NCI-H1694 (cell line): Measurements from ENCODE around the gene CATSPERB.
"Not testable (repeated sequence)": the region's sequence is repeated elsewhere in the genome, so short reads cannot be mapped to it uniquely, and the experiment has no call there.

Source experiments
- DNase-seq: peaks from one replicate; lab custom pipeline; 2025; lab: John Stamatoyannopoulos, UW

CATSPERB gene

GRCh38 chr14:91732439-91732838 is 553 bp upstream of the CATSPERB start:
- DNase-seq, result no peak

- DNase-seq, result no peak
Observed at GRCh38 chr14:91731018-91731417, 868 bp downstream of the CATSPERB start.

GRCh38 chr14:91729756-91730155 is 2.1 kb downstream of the CATSPERB start:
- no peak for DNase-seq

GRCh38 chr14:91728616-91729183 is 3.2 kb downstream of the CATSPERB start:
- no peak for DNase-seq

- no peak for DNase-seq
Observed at GRCh38 chr14:91727121-91727520, 4.8 kb downstream of the CATSPERB start.

GRCh38 chr14:91723501-91723900 is 8.4 kb downstream of the CATSPERB start:
- DNase-seq, result no peak

GRCh38 chr14:91722386-91722785 is 9.5 kb downstream of the CATSPERB start:
- DNase-seq, result no peak

GRCh38 chr14:91719839-91720238 is 12.0 kb downstream of the CATSPERB start:
- no peak for DNase-seq

GRCh38 chr14:91716999-91717398 is 14.9 kb downstream of the CATSPERB start:
- no peak for DNase-seq

GRCh38 chr14:91714805-91715204 is 17.1 kb downstream of the CATSPERB start:
- no peak for DNase-seq

GRCh38 chr14:91708795-91709194 is 23.1 kb downstream of the CATSPERB start:
- DNase-seq, result no peak

- DNase-seq, result no peak
Observed at GRCh38 chr14:91706996-91707395, 24.9 kb downstream of the CATSPERB start.

- no peak for DNase-seq
Observed at GRCh38 chr14:91694643-91695042, 37.2 kb downstream of the CATSPERB start.

GRCh38 chr14:91693346-91693745 is 38.5 kb downstream of the CATSPERB start:
- no peak for DNase-seq

GRCh38 chr14:91692075-91692474 is 39.8 kb downstream of the CATSPERB start:
- no peak for DNase-seq

GRCh38 chr14:91689608-91690007 is 42.3 kb downstream of the CATSPERB start:
- no peak for DNase-seq

GRCh38 chr14:91687436-91687835 is 44.5 kb downstream of the CATSPERB start:
- DNase-seq, result not testable (repeated sequence)

- DNase-seq, result no peak
Observed at GRCh38 chr14:91685600-91685999, 46.3 kb downstream of the CATSPERB start.

- no peak for DNase-seq
Observed at GRCh38 chr14:91681893-91682563, 49.9 kb downstream of the CATSPERB start.

GRCh38 chr14:91681118-91681517 is 50.8 kb downstream of the CATSPERB start:
- no peak for DNase-seq

- no peak for DNase-seq
Observed at GRCh38 chr14:91679273-91679672, 52.6 kb downstream of the CATSPERB start.

- not testable (repeated sequence) for DNase-seq
Observed at GRCh38 chr14:91677687-91678086, 54.2 kb downstream of the CATSPERB start.

GRCh38 chr14:91674911-91675310 is 57.0 kb downstream of the CATSPERB start:
- no peak for DNase-seq

GRCh38 chr14:91669867-91670266 is 62.0 kb downstream of the CATSPERB start:
- no peak for DNase-seq
